ENCODE data around the gene TMEM72. TPM values are rescaled to one million over a fixed set of nuclear protein-coding genes. Genes with fewer than 3 reads are reported as not detected.

Gene TMEM72
- total and polyA plus RNA-seq, 2 of the 13 experiments (the other 11 are each of a cell fraction or from before 2014, with no cell fraction given): 0.04 TPM; not detected in 1

- TF ChIP-seq PLSCR1 (CRISPR knock-in tag; IDR thresholded peaks at IDR 0.05; ENCODE audit: borderline replicate concordance) (no peak), ZBTB37 (CRISPR knock-in tag; IDR thresholded peaks at IDR 0.05) (no peak), ATF2 (CRISPR knock-in tag; IDR thresholded peaks at IDR 0.05) (peak; percentile 15; the same call in 1 of the 2 replicates), ZNF780A (CRISPR knock-in tag; IDR thresholded peaks at IDR 0.05) (no peak), RORA (CRISPR knock-in tag; IDR thresholded peaks at IDR 0.05) (no peak), ZFP62 (CRISPR knock-in tag; IDR thresholded peaks at IDR 0.05) (no peak), ZFYVE20 (CRISPR knock-in tag; IDR thresholded peaks at IDR 0.05; ENCODE audit: borderline replicate concordance, low read depth) (no peak), ZMAT3 (CRISPR knock-in tag; conservative IDR thresholded peaks at IDR 0.05) (0 out of 2 replicates have a peak, but pooled peaks have one; percentile 56), ZNF274 (CRISPR knock-in tag; IDR thresholded peaks at IDR 0.05) (peak; percentile 72; the same call in 1 of the 2 replicates), IKZF1 (IDR thresholded peaks at IDR 0.05) (no peak), CBX5 (CRISPR knock-in tag; IDR thresholded peaks at IDR 0.05; ENCODE audit: borderline replicate concordance) (peak; percentile 74; the same call in 1 of the 2 replicates), ZMYM3 (CRISPR knock-in tag; IDR thresholded peaks at IDR 0.05) (no peak), FOXO4 (CRISPR knock-in tag; conservative IDR thresholded peaks at IDR 0.05) (no peak), HOXA5 (CRISPR knock-in tag; IDR thresholded peaks at IDR 0.05) (peak; percentile 67; the same call in 1 of the 2 replicates), NR0B2 (CRISPR knock-in tag; IDR thresholded peaks at IDR 0.05) (no peak), ZNF280B (CRISPR knock-in tag; IDR thresholded peaks at IDR 0.05; ENCODE audit: borderline replicate concordance) (0 out of 2 replicates have a peak, but pooled peaks have one; percentile 32), CEBPG (CRISPR knock-in tag; IDR thresholded peaks at IDR 0.05) (peak; percentile 20; the same call in 1 of the 2 replicates), SALL2 (CRISPR knock-in tag; IDR thresholded peaks at IDR 0.05) (peak; percentile 78; the same call in 1 of the 2 replicates), CREB1 (IDR thresholded peaks at IDR 0.05) (no peak), CREB1 (CRISPR knock-in tag; IDR thresholded peaks at IDR 0.05) (no peak), RBM22 (optimal IDR thresholded peaks at IDR 0.05; ENCODE audit: low read length) (no peak), NFRKB (IDR thresholded peaks at IDR 0.05) (no peak), ZNF3 (CRISPR knock-in tag; IDR thresholded peaks at IDR 0.05) (no peak)
These were observed 52.9 kb downstream of the TMEM72 start (continued) for GRCh38 chr10:44963772-44964633.
